Mucosa of descending colon (tissue), 3 donors: ENCODE measurements around the gene CHD2. TPM values are rescaled to one million over a fixed set of nuclear protein-coding genes. Genes with fewer than 3 reads are reported as not detected.

Experiments
- ATAC-seq: fragments of 200-7000 bp; cut with Tn5 transposase; one replicate; pipeline ENCODE4 v1.9.1; 2020; ENCODE audit warnings: mild to moderate bottlenecking, moderate library complexity
- DNase-seq, 3 donors: peaks; one replicate each; pipeline ENCODE4 v3.0.0-alpha.2; 2020
- H3K36me3 ChIP-seq: fragments of 200-600 bp; one replicate; pipeline ENCODE4 v1.8.0; 2021; ENCODE audit warnings: low read depth, mild to moderate bottlenecking
- H3K4me1 ChIP-seq: fragments of 200-600 bp; one replicate; pipeline ENCODE4 v1.8.0; 2021; ENCODE audit warnings: low read depth, mild to moderate bottlenecking
- H3K4me3 ChIP-seq: fragments of 200-600 bp; one replicate; pipeline ENCODE4 v1.8.0; 2021; ENCODE audit warnings: mild to moderate bottlenecking
- H3K9me3 ChIP-seq: fragments of 200-600 bp; one replicate; pipeline ENCODE4 v1.8.0; 2021; ENCODE audit warnings: mild to moderate bottlenecking
- intact Hi-C, 2 donors: fragments of 100-400 bp; cut with DNase I in 1 of 2; cut with micrococcal nuclease in 1 of 2; formaldehyde crosslinking; loops; one replicate each; pipeline versions ENCODE4 v1.11.0 to v1.11.1; 2022; cut with DNase I, micrococcal nuclease
- total RNA-seq, 3 donors: library from RNA; stranded (reverse); fragmentation: NEBNext Ultra II Directional in 2 of 3; extraction: Animal tissue kit (Norgen Biotek cat#: 25700) in 2 of 3; gene quantifications; one replicate each; pipeline versions ENCODE4 v1.2.1 to v1.2.4, GENCODE V29; 2021 to 2023
- TF ChIP-seq, protein P1 (sequence below): fragments of 200-600 bp; IDR thresholded peaks from one replicate; pipeline ENCODE4 v1.8.0; 2022; ENCODE audit warnings: antibody characterized with exemption, mild to moderate bottlenecking
- donor health status: DM: no; HTN: no; CAD: no; lungs with moderate emphysema.
- donor health status: DM: no; HTN: no; CAD: no.
- donor health status: DM: no; HTN: yes; CAD: no.

The CHD2 gene
- total RNA-seq, 3 donors from 2014 or later, result 86.2 to 128 (median 110) TPM

DNA sequence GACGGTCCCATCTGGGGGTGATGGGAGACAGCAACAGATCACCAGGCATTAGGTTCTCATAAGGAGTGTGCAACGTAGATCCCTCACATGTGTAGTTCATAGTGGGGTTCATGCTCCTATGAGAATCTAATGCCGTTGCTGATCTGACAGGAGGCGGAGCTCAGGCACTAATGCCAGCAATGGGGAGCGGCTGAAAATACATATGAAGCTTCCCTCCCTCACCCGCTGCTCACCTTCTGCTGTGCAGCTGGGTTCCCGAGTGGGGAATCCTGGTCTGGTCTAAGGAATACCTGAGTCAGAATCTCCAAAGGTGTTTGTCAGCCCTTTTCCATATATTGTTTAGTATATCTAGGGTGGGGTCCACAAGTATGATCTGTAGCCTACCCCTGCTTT lies 52.3 kb downstream of the CHD2 start:
- no peak overlapping the region for H3K4me3 ChIP-seq
- intact Hi-C loops, result no loop called here
- no peaks in the 10 kb centered on the region for H3K4me1 ChIP-seq
- peaks cover 24% of the 10 kb centered on the region for H3K9me3 ChIP-seq
- ATAC-seq, result no peak
- no peak for DNase-seq
- TF ChIP-seq, protein P1, sequence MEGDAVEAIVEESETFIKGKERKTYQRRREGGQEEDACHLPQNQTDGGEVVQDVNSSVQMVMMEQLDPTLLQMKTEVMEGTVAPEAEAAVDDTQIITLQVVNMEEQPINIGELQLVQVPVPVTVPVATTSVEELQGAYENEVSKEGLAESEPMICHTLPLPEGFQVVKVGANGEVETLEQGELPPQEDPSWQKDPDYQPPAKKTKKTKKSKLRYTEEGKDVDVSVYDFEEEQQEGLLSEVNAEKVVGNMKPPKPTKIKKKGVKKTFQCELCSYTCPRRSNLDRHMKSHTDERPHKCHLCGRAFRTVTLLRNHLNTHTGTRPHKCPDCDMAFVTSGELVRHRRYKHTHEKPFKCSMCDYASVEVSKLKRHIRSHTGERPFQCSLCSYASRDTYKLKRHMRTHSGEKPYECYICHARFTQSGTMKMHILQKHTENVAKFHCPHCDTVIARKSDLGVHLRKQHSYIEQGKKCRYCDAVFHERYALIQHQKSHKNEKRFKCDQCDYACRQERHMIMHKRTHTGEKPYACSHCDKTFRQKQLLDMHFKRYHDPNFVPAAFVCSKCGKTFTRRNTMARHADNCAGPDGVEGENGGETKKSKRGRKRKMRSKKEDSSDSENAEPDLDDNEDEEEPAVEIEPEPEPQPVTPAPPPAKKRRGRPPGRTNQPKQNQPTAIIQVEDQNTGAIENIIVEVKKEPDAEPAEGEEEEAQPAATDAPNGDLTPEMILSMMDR, result no peak
- H3K36me3 ChIP-seq, result peaks cover 26% of the 10 kb centered on the region

DNA sequence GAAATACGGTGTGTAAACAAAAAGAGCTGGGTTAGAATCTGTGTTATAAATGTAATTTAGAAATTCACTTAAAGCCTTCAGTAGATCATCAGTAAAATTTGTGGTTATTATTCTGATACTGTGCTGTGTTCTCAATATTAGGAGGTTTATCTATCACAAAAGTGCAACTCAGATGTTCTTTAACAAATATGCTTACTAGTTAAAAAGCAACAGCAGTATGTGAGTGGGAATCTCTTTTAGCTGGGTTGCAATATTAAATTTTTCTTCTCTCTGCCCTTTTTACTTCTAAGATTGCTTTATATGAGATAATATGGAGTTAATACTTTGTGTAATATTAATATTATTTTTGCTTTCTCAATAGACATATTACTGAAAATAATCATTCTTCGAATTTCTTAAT lies 53.4 kb downstream of the CHD2 start:
- peaks cover 15% of the 10 kb centered on the region for H3K9me3 ChIP-seq
- TF ChIP-seq, protein P1, result no peak
- H3K4me3 ChIP-seq, result no peak overlapping the region
- no peaks in the 10 kb centered on the region for H3K4me1 ChIP-seq
- no peak for ATAC-seq
- peaks cover 15% of the 10 kb centered on the region for H3K36me3 ChIP-seq
- intact Hi-C loops, result no loop called here
- DNase-seq, result no peak

- ATAC-seq (no peak), DNase-seq (no peak)
- intact Hi-C loops, result no loop called here
- Histone ChIP-seq H3K36me3 (peaks cover 10% of the 10 kb centered on the region), H3K4me3 (no peak overlapping the region), H3K4me1 (no peaks in the 10 kb centered on the region), H3K9me3 (peaks cover 11% of the 10 kb centered on the region)
- TF ChIP-seq, protein P1, result no peak
Observed at GRCh38 chr15:92954002-92954401, 53.9 kb downstream of the CHD2 start.

GRCh38 chr15:92954578-92954977 lies 54.5 kb downstream of the CHD2 start:
- Histone ChIP-seq H3K4me3 (no peak overlapping the region), H3K9me3 (peaks cover 5% of the 10 kb centered on the region), H3K4me1 (no peaks in the 10 kb centered on the region), H3K36me3 (peaks cover 6% of the 10 kb centered on the region)
- ATAC-seq (no peak), DNase-seq (no peak)
- TF ChIP-seq, protein P1, result no peak
- intact Hi-C loops, result no loop called here

DNA sequence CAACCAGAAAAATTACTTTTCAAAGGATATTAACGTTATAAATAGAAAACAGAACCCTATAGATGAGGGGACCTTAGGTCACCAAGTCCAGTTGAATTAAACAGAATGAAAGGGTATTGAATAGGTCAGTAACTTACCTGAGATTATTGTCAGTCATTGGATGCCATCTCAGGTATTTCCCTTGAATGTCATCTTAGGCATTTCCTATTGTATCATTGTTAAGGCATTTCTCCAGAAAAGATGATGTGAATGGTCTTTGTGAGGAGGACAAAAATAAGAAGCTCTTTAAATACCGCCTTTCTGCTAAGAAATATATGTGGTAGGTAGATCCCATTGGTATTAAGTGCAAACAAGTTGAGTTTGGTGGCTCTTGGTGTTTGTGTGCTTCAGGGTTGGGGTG lies 55.6 kb downstream of the CHD2 start:
- no peak for DNase-seq
- TF ChIP-seq, protein P1, result no peak
- H3K9me3 ChIP-seq, result no peaks in the 10 kb centered on the region
- H3K4me1 ChIP-seq, result no peaks in the 10 kb centered on the region
- peaks cover 3% of the 10 kb centered on the region for H3K36me3 ChIP-seq
- no peak for ATAC-seq
- intact Hi-C loops, result no loop called here
- H3K4me3 ChIP-seq, result no peak overlapping the region

DNA sequence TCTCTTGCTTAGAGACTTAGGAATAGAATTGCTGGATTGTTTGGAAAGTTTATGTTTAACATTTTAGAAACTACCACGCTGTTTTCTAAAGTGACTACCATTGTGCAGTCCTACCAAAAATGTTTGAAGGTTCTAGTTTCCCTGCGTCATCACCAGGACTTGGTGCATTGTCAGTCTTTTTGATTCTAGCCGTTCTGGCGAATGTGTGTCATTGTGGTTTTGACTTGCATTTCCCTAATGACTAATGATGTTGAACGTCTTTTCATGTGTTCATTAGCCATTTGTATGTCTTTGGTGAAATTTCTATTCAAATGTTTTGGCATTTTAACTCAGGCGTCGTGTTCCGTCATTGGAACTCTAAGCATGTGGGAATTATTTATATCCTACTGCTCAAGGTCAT lies 58.0 kb downstream of the CHD2 start:
- DNase-seq, result no peak
- intact Hi-C loops, result no loop called here
- H3K36me3 ChIP-seq, result no peaks in the 10 kb centered on the region

More for the DNA sequence above, 58.0 kb downstream of the CHD2 start:
- TF ChIP-seq, protein P1, result no peak
- no peak for ATAC-seq
- H3K9me3 ChIP-seq, result no peaks in the 10 kb centered on the region
- no peak overlapping the region for H3K4me3 ChIP-seq
- H3K4me1 ChIP-seq, result no peaks in the 10 kb centered on the region
